ENCODE data around the gene RAB14.

Gene RAB14

GRCh38 chr9:121192518-121192917, 9.2 kb downstream of the RAB14 start:
- no peak for TF ChIP-seq CTCF (IDR thresholded peaks at IDR 0.05; ENCODE audit: insufficient read depth, low read depth, low read length, missing control alignments)
- DNase-seq (ENCODE audit: low read depth): no peak

GRCh38 chr9:121191235-121191634, 10.4 kb downstream of the RAB14 start:
- H3K4me3 ChIP-seq (ENCODE audit: low read length): no peak overlapping the region
- no peak for TF ChIP-seq CTCF (IDR thresholded peaks at IDR 0.05; ENCODE audit: insufficient read depth, low read depth, low read length, missing control alignments)
- no peak for DNase-seq (ENCODE audit: low read depth)

More at GRCh38 chr9:121192518-121192917, 9.2 kb downstream of the RAB14 start:
- H3K4me3 ChIP-seq (ENCODE audit: low read length): no peak overlapping the region

GRCh38 chr9:121189660-121190059, 12.0 kb downstream of the RAB14 start:
- DNase-seq (ENCODE audit: low read depth): no peak
- TF ChIP-seq CTCF (IDR thresholded peaks at IDR 0.05; ENCODE audit: insufficient read depth, low read depth, low read length, missing control alignments): no peak
- H3K4me3 ChIP-seq (ENCODE audit: low read length): no peak overlapping the region

- no peak for DNase-seq (ENCODE audit: low read depth)
- TF ChIP-seq CTCF (IDR thresholded peaks at IDR 0.05; ENCODE audit: insufficient read depth, low read depth, low read length, missing control alignments): no peak
- no peak overlapping the region for H3K4me3 ChIP-seq (ENCODE audit: low read length)
Observed at GRCh38 chr9:121189006-121189405, 12.7 kb downstream of the RAB14 start.

GRCh38 chr9:121187636-121188305, 13.9 kb downstream of the RAB14 start:
- no peak overlapping the region for H3K4me3 ChIP-seq (ENCODE audit: low read length)
- no peak for TF ChIP-seq CTCF (IDR thresholded peaks at IDR 0.05; ENCODE audit: insufficient read depth, low read depth, low read length, missing control alignments)
- DNase-seq (ENCODE audit: low read depth): no peak

GRCh38 chr9:121185774-121186403, 15.8 kb downstream of the RAB14 start:
- no peak for TF ChIP-seq CTCF (IDR thresholded peaks at IDR 0.05; ENCODE audit: insufficient read depth, low read depth, low read length, missing control alignments)

More at GRCh38 chr9:121185774-121186403, 15.8 kb downstream of the RAB14 start:
- no peak overlapping the region for H3K4me3 ChIP-seq (ENCODE audit: low read length)
- no peak for DNase-seq (ENCODE audit: low read depth)

Measured in epithelial cell of esophagus (primary cell).